SK-N-MC (cell line): ENCODE data around the gene CREB5.

Experiments
- EZH2 ChIP-seq: fragments of 200-600 bp; sonication (generic); IDR thresholded peaks from one replicate; pipeline ENCODE4 v1.6.1; 2017; ENCODE audit warnings: antibody characterized with exemption
- POLR2AphosphoS5 ChIP-seq: IDR thresholded peaks from 2 replicates; pipeline ENCODE4 v1.6.1; 2012; ENCODE audit warnings: mild to moderate bottlenecking, low read depth, low read length, borderline replicate concordance

DNA sequence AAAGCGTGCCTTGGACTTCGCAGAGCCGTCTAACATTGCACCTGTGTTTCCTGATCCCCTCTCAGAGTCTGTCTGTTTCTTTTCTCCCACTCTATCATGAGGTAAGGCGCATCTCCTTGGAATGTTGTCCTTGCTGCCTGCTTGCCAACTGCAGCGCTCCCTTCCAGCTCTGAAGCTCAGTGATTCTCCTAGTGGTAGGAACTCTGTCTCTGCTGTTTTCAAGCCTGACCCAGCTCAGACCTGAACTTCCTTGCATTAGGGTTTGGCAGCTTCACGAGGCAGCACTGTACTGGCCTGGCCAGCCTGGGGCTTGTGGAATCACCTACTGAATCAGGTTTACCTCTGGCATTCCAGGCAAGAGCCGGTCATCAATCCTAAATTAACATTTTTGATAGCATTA lies 123.9 kb downstream of the CREB5 start:
- TF ChIP-seq POLR2AphosphoS5 (no peak), EZH2 (no peak)
